IMR-90 (cell line): ENCODE results near the gene DBN1. TPM values are rescaled to one million over a fixed set of nuclear protein-coding genes. Genes with fewer than 3 reads are reported as not detected.

Experiments used
- ATAC-seq: fragments of 200-7000 bp; cut with Tn5 transposase; 2 replicates; pipeline ENCODE4 v1.9.1; 2020; ENCODE audit warnings: low read depth, mild to moderate bottlenecking, moderate library complexity
- BruUV-seq: library from RNA; stranded (reverse); fragments of 400-500 nt; replicated peaks from 2 replicates; lab custom pipeline; 2021; lab: Mats Ljungman, UMichigan
- CTCF ChIA-PET: fragments of 300-600 bp; formaldehyde crosslinking; extraction: SDS; loops from one replicate; lab custom pipeline; 2021; ENCODE audit warnings: antibody characterized with exemption; lab: Yijun Ruan, JAX
- POLR2A ChIA-PET: fragments of 300-600 bp; sonication (Branson Sonifier 250); formaldehyde crosslinking; loops from one replicate; lab custom pipeline; 2022; ENCODE audit warnings: antibody characterized with exemption; ENCODE audit not compliant: unreplicated experiment; lab: Charles Lee
- DNase-seq: peaks from one replicate; pipeline ENCODE4 v3.0.0; 2013
- H2AFZ ChIP-seq: replicated peaks from 2 replicates; pipeline ENCODE3; 2013; ENCODE audit warnings: low read length, mild to moderate bottlenecking; ENCODE audit not compliant: poor library complexity
- H2AK5ac ChIP-seq: 2 replicates; pipeline ENCODE4 v1.6.1; 2013; ENCODE audit warnings: low read depth, low read length, inconsistent platforms
- H2AK9ac ChIP-seq: replicated peaks from 2 replicates; pipeline ENCODE3; 2013; ENCODE audit warnings: mild to moderate bottlenecking, low read depth, low read length, moderate library complexity; ENCODE audit not compliant: poor library complexity
- H2BK120ac ChIP-seq: 2 replicates; pipeline ENCODE4 v1.6.1; 2013; ENCODE audit warnings: low read depth, low read length, inconsistent platforms
- H2BK15ac ChIP-seq: 3 replicates; pipeline ENCODE4 v1.6.1; 2013; ENCODE audit warnings: low read depth, low read length, inconsistent platforms
- H2BK20ac ChIP-seq: 2 replicates; pipeline ENCODE4 v1.6.1; 2013; ENCODE audit warnings: low read depth, mild to moderate bottlenecking, inconsistent platforms, low read length, moderate library complexity
- H2BK5ac ChIP-seq: 2 replicates; pipeline ENCODE4 v1.6.1; 2013; ENCODE audit warnings: mild to moderate bottlenecking, low read depth, low read length, inconsistent platforms; ENCODE audit not compliant: poor library complexity, severe bottlenecking
- H3K14ac ChIP-seq: replicated peaks from 2 replicates; pipeline ENCODE4 v1.6.1; 2013; ENCODE audit warnings: low read depth, low read length, inconsistent platforms
- H3K18ac ChIP-seq: 2 replicates; pipeline ENCODE4 v1.6.1; 2013; ENCODE audit warnings: low read depth, low read length, control low read depth
- H3K23ac ChIP-seq: 2 replicates; pipeline ENCODE4 v1.6.1; 2013; ENCODE audit warnings: low read depth, low read length, inconsistent platforms
- H3K27ac ChIP-seq: 2 replicates; pipeline ENCODE4 v1.5.1; 2013; ENCODE audit warnings: mild to moderate bottlenecking, control low read depth, low read length; ENCODE audit not compliant: insufficient read depth
- H3K27me3 ChIP-seq: 2 replicates; pipeline ENCODE4 v1.6.1; 2013; ENCODE audit warnings: low read length; ENCODE audit not compliant: control insufficient read depth, insufficient read depth
- H3K36me3 ChIP-seq: 2 replicates; pipeline ENCODE4 v1.6.1; 2013; ENCODE audit warnings: low read length, mixed read lengths; ENCODE audit not compliant: control insufficient read depth, insufficient read depth
- H3K4ac ChIP-seq: 2 replicates; pipeline ENCODE4 v1.6.1; 2013; ENCODE audit warnings: low read depth, low read length, inconsistent platforms
- H3K4me1 ChIP-seq: 2 replicates; pipeline ENCODE4 v1.6.1; 2013; ENCODE audit warnings: low read length, mixed read lengths; ENCODE audit not compliant: control insufficient read depth, insufficient read depth
- H3K4me2 ChIP-seq: 2 replicates; pipeline ENCODE4 v1.6.1; 2013; ENCODE audit warnings: low read depth, mild to moderate bottlenecking, control low read depth, low read length, moderate library complexity
- H3K4me3 ChIP-seq: 2 replicates; pipeline ENCODE4 v1.5.1; 2013; ENCODE audit warnings: low read depth, mild to moderate bottlenecking, control low read depth, low read length, moderate library complexity; ENCODE audit not compliant: insufficient read depth
- H3K56ac ChIP-seq: 2 replicates; pipeline ENCODE4 v1.6.1; 2013; ENCODE audit warnings: low read length, inconsistent platforms; ENCODE audit not compliant: insufficient read depth; ENCODE audit errors: extremely low read depth
- H3K79me1 ChIP-seq, 2 experiments: 2 replicates each; pipeline ENCODE4 v1.6.1; 2013; ENCODE audit warnings: low read length in 2 of 2, inconsistent platforms in 1 of 2, low read depth in 1 of 2
- H3K9ac ChIP-seq: 2 replicates; pipeline ENCODE4 v1.6.1; 2013; ENCODE audit warnings: low read depth, low read length, control low read depth
- H3K9me1 ChIP-seq: 2 replicates; pipeline ENCODE4 v1.6.1; 2013; ENCODE audit warnings: low read length, inconsistent platforms; ENCODE audit not compliant: insufficient read depth
- H3K9me3 ChIP-seq: 2 replicates; pipeline ENCODE4 v1.6.1; 2013; ENCODE audit warnings: low read length; ENCODE audit not compliant: control insufficient read depth, insufficient read depth
- H4K20me1 ChIP-seq: 2 replicates; pipeline ENCODE4 v1.6.1; 2013; ENCODE audit warnings: low read length, inconsistent platforms; ENCODE audit not compliant: insufficient read depth
- H4K5ac ChIP-seq: 2 replicates; pipeline ENCODE4 v1.6.1; 2013; ENCODE audit warnings: mild to moderate bottlenecking, low read depth, low read length, control low read depth
- H4K8ac ChIP-seq, 2 experiments: 2 replicates each; pipeline ENCODE4 v1.6.1; 2013; ENCODE audit warnings: low read depth in 2 of 2, low read length in 2 of 2, control low read depth in 1 of 2, inconsistent platforms in 1 of 2
- H4K91ac ChIP-seq: 2 replicates; pipeline ENCODE4 v1.6.1; 2013; ENCODE audit warnings: low read depth, low read length, inconsistent platforms; ENCODE audit not compliant: insufficient read depth
- BHLHE40 ChIP-seq: fragments of 150-350 bp; IDR thresholded peaks from 2 replicates; pipeline ENCODE4 v1.6.1; 2016; ENCODE audit warnings: mild to moderate bottlenecking, low read depth, low read length
- FOS ChIP-seq: fragments of 150-350 bp; IDR thresholded peaks from 2 replicates; pipeline ENCODE4 v1.6.1; 2016; ENCODE audit warnings: low read depth, low read length
- MXI1 ChIP-seq: IDR thresholded peaks from 2 replicates; pipeline ENCODE4 v1.6.1; 2012; ENCODE audit warnings: low read depth, mild to moderate bottlenecking, low read length, moderate library complexity, borderline replicate concordance
- POLR2A ChIP-seq: IDR thresholded peaks from 2 replicates; pipeline ENCODE4 v1.6.1; 2012; ENCODE audit warnings: mild to moderate bottlenecking, low read depth, low read length
- SMC3 ChIP-seq: fragments of 150-350 bp; IDR thresholded peaks from 2 replicates; pipeline ENCODE4 v1.6.1; 2016; ENCODE audit warnings: low read depth, mild to moderate bottlenecking, antibody characterized with exemption, low read length, moderate library complexity
- WGBS, 2 experiments: methylation state at CpG; one replicate each; pipeline versions ENCODE4 v1.1.5 to v1.1.7; 2013; ENCODE audit warnings: missing lambda C conversion rate in 2 of 2; ENCODE audit not compliant: insufficient read length in 1 of 2; ENCODE audit errors: extremely low coverage in 2 of 2; 5-methylcytosine and 5-hydroxymethylcytosine counted together
- dilution Hi-C: fragments of 300-500 bp; cut with HindIII; formaldehyde crosslinking; loops from one replicate; pipeline ENCODE4 v1.14.3; 2018; ENCODE audit warnings: low sequenced_read_pairs; ENCODE audit not compliant: unreplicated experiment
- in situ Hi-C: fragments of 300-500 bp; cut with MboI; formaldehyde crosslinking; loops from 3 replicates; pipeline ENCODE4 v1.14.3; 2019; ENCODE audit warnings: low sequenced_read_pairs, inconsistent platforms, mixed read lengths
- intact Hi-C: fragments of 100-400 bp; cut with micrococcal nuclease; formaldehyde crosslinking; loops from 2 replicates; pipeline ENCODE4 v1.10.0; 2022
- polyA plus RNA-seq, 3 experiments: library from polyadenylated mRNA; depleted of rRNA; stranded (reverse); fragments of >200 nt; gene quantifications; 2 replicates each; pipeline ENCODE4 v1.2.3, GENCODE V29; 2012; ENCODE audit warnings: low replicate concordance in 1 of 3
- total RNA-seq: library from RNA; depleted of rRNA; stranded (reverse); fragments of >200 nt; gene quantifications from 2 replicates; pipeline ENCODE4 v1.2.3, GENCODE V29; 2012

DBN1 gene
- total and polyA plus RNA-seq, 2 of the 4 experiments (the other 2 are of a cell fraction), result 122 to 187 TPM

- no peak overlapping the region for H3K27ac ChIP-seq
- BruUV-seq, result no TSS peak
- in situ Hi-C loops (no loop called here), dilution Hi-C loops (no loop called here), intact Hi-C loops (no loop called here)
- ChIA-PET POLR2A (no interaction called here), CTCF (no interaction called here)
- peaks cover 21% of the 10 kb centered on the region for H3K4me1 ChIP-seq
- H4K91ac ChIP-seq, result no peak overlapping the region
- TF ChIP-seq SMC3 (no peak), POLR2A (no peak), FOS (no peak), MXI1 (no peak), BHLHE40 (no peak)
- peaks cover 82% of the 10 kb centered on the region for H3K36me3 ChIP-seq
- H3K9me1 ChIP-seq, result peaks cover 9% of the 10 kb centered on the region
- H2BK5ac ChIP-seq, result no peak overlapping the region
- no peak overlapping the region for H2BK120ac ChIP-seq
- no peak overlapping the region for H2AK5ac ChIP-seq
- peaks cover 96% of the 10 kb centered on the region for H4K20me1 ChIP-seq
- no peak overlapping the region for H2BK15ac ChIP-seq
- WGBS, 2 experiments, result 92% methylated on average over 12 of the region's 15 CpGs; no CpG with 5 or more reads in 1 of the 2 experiments
- no peak overlapping the region for H2BK20ac ChIP-seq
- no peaks in the 10 kb centered on the region for H3K9me3 ChIP-seq
- H3K4me2 ChIP-seq, result no peak overlapping the region
- H2AFZ ChIP-seq, result no peak overlapping the region
- H4K5ac ChIP-seq, result no peak overlapping the region
- peak overlapping the region; percentile 82 for H2AK9ac ChIP-seq
- H3K14ac ChIP-seq, result no peak overlapping the region
- no peak overlapping the region for H3K4me3 ChIP-seq
- H3K4ac ChIP-seq, result no peak overlapping the region
- H3K79me1 ChIP-seq, result peaks cover 41 to 83% of the 10 kb centered on the region in 2 experiments
- H3K56ac ChIP-seq, result no peak overlapping the region
- ATAC-seq, result no peak
- no peak overlapping the region for H3K9ac ChIP-seq
- DNase-seq, result no peak
- no peak overlapping the region for H4K8ac ChIP-seq
- no peaks in the 10 kb centered on the region for H3K27me3 ChIP-seq
- no peak overlapping the region for H3K23ac ChIP-seq
- no peak overlapping the region for H3K18ac ChIP-seq
Observed at GRCh38 chr5:177490311-177490991, 17.0 kb upstream of the DBN1 start.
